MG63 (cell line): ENCODE results near the gene CLSTN2. TPM values are rescaled to one million over a fixed set of nuclear protein-coding genes. Genes with fewer than 3 reads are reported as not detected.
A peak's percentile ranks its signal among the peaks of the same experiment; 100 is the strongest.

Experiments used
- DNase-seq: peaks from one replicate; pipeline ENCODE4 v3.0.0-alpha.2; 2020
- H3K27me3 ChIP-seq: fragments of 250-450 bp; sonication (Bioruptor Pico); 2 replicates; pipeline ENCODE4 v1.5.1; 2020; ENCODE audit warnings: mild to moderate bottlenecking, moderate library complexity
- H3K36me3 ChIP-seq: fragments of 250-450 bp; sonication (Bioruptor Pico); 2 replicates; pipeline ENCODE4 v1.5.1; 2020; ENCODE audit warnings: mild to moderate bottlenecking, moderate library complexity
- H3K4me3 ChIP-seq: fragments of 250-450 bp; sonication (Bioruptor Pico); 2 replicates; pipeline ENCODE4 v1.5.1; 2020; ENCODE audit warnings: mild to moderate bottlenecking, moderate library complexity
- H3K9me3 ChIP-seq: fragments of 250-450 bp; sonication (Bioruptor Pico); 2 replicates; pipeline ENCODE4 v1.5.1; 2020; ENCODE audit warnings: mild to moderate bottlenecking, moderate library complexity
- total RNA-seq: library from RNA; depleted of rRNA; stranded (reverse); fragments of >200 nt; shearing (Covaris generic); gene quantifications from 2 replicates; pipeline ENCODE4 v1.2.3, GENCODE V29; 2014; ENCODE audit warnings: low replicate concordance

Gene CLSTN2
- total RNA-seq, 1 experiment from 2014 or later = 1.7 TPM

DNA sequence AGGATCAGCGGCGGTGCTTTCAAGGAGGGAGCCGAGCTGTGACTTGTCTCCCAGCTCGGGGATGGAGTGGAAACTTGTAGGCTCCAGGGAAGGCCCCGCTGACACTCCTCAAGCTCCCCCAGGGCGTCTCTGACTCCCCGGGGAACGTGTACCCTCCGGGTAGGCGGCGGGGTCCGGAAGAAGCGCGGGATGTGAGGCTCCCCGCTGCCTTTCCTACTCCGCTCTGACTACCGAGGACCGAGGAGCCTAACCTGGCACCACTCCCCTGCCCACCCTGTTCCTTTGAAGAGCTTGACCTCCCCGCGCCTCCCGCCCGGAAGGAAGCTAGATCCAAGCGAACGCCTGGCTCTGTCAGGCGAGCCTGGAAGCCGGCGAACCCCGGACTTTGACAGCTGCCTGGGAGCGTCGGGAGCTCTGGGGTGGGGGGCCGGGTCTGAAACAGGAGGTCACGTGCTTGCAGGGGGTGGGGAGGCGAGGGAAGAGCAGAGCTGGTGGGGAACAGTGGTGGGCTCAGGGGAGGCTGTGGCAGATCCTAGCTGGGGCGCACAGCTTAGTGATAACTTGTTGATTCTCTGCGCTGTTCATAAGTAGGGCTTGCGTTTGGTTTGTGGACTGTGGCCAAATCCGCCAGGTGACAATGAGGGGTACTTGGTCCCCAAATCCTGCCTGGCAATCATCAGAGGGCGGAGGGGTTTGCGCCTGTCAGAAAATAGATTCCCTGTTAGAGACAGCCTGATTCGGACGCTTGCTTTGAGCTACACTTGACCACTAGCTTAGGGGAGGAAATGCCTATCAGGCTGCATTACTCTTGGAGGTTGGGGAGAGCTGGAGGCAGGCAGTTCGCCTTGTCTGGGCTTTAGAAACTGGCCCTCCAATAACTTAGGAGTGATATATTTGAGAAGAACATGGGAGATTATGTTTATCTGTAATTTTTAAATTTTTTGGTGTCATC, 1.2 kb downstream of the CLSTN2 start:
- H3K36me3 ChIP-seq = no peaks in the 10 kb centered on the region
- DNase-seq = peak; percentile 37
- H3K4me3 ChIP-seq = peak overlapping the region; percentile 32
- H3K27me3 ChIP-seq = peaks cover 33% of the 10 kb centered on the region
- no peaks in the 10 kb centered on the region for H3K9me3 ChIP-seq

- no peak overlapping the region for H3K4me3 ChIP-seq
- H3K9me3 ChIP-seq = no peaks in the 10 kb centered on the region
- no peaks in the 10 kb centered on the region for H3K36me3 ChIP-seq
- H3K27me3 ChIP-seq = peaks cover 33% of the 10 kb centered on the region
- peak; percentile 50 for DNase-seq
Measured at GRCh38 chr3:139937674-139938279, 2.8 kb downstream of the CLSTN2 start.

- peaks cover 29% of the 10 kb centered on the region for H3K27me3 ChIP-seq
- DNase-seq = no peak
Measured at GRCh38 chr3:139939681-139940190, 4.8 kb downstream of the CLSTN2 start.

GRCh38 chr3:139940622-139941021, 5.6 kb downstream of the CLSTN2 start:
- no peaks in the 10 kb centered on the region for H3K36me3 ChIP-seq
- H3K27me3 ChIP-seq = peaks cover 23% of the 10 kb centered on the region
- H3K9me3 ChIP-seq = no peaks in the 10 kb centered on the region
- no peak overlapping the region for H3K4me3 ChIP-seq
- peak; percentile 24 for DNase-seq

More at GRCh38 chr3:139939681-139940190, 4.8 kb downstream of the CLSTN2 start:
- H3K9me3 ChIP-seq = no peaks in the 10 kb centered on the region
- no peaks in the 10 kb centered on the region for H3K36me3 ChIP-seq
- H3K4me3 ChIP-seq = no peak overlapping the region

DNA sequence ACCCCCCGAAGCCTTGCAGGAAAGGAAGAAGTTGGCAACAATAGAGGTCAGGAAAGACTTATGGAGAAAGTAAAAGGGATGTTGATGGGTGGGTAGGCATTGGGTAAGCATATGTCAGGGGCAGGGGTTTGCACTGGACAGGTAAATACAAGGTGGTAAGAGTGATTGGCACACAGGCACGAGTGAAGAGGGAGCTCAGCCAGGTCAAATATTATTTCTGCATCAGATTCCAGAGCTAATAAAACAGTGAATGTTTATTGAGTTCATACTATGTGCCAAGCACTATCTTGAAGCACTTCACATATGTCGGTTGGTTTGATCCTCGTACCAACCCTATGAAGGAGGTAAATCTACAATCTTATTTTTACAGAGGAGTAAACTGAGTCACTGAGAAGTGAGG, 6.6 kb downstream of the CLSTN2 start:
- no peak for DNase-seq
- Histone ChIP-seq H3K4me3 (no peak overlapping the region), H3K36me3 (no peaks in the 10 kb centered on the region), H3K9me3 (no peaks in the 10 kb centered on the region), H3K27me3 (peaks cover 13% of the 10 kb centered on the region)

DNA sequence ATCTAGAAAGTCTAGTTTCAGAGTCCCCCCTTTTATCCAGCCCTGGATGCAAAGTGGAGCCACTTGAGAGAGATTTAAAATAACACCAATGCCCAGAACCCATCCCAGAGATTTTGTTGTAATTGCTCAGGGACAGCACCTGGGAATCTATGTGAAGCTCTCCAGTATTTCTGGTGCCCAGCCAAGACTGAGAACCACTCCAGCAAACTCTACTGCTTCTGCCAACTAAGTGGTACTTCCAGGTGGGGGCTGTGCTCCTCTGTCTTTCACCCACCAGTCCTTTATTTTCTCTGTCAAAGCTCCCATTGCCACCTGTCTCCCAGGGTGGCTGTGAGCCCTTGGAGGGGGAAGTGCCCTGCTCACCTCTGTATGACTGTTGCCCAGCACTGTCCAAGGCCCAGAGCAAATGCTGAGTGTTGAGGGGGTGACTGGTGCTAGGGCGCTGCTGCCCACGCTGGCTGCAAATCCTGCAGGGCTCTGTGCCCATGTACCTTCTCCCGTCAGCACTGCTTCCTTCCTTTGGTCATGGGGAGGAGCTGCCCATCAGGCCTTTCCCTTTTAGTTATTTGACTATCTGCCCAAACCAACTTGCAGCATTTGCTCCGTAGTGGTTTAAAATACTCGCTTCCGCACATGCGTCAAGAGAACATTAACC, 9.4 kb downstream of the CLSTN2 start:
- Histone ChIP-seq H3K9me3 (no peaks in the 10 kb centered on the region), H3K4me3 (no peak overlapping the region), H3K27me3 (peaks cover 8% of the 10 kb centered on the region), H3K36me3 (no peaks in the 10 kb centered on the region)
- DNase-seq = no peak

- Histone ChIP-seq H3K4me3 (no peak overlapping the region), H3K27me3 (peaks cover 5% of the 10 kb centered on the region), H3K9me3 (no peaks in the 10 kb centered on the region), H3K36me3 (no peaks in the 10 kb centered on the region)
- DNase-seq = no peak
Measured at GRCh38 chr3:139945386-139945785, 10.4 kb downstream of the CLSTN2 start.

- no peaks in the 10 kb centered on the region for H3K9me3 ChIP-seq
- no peak for DNase-seq
- no peaks in the 10 kb centered on the region for H3K36me3 ChIP-seq
- H3K4me3 ChIP-seq = no peak overlapping the region
- H3K27me3 ChIP-seq = peaks cover 5% of the 10 kb centered on the region
Measured at GRCh38 chr3:139945942-139946341, 11.0 kb downstream of the CLSTN2 start.

GRCh38 chr3:139948467-139948866, 13.5 kb downstream of the CLSTN2 start:
- Histone ChIP-seq H3K27me3 (peaks cover 8% of the 10 kb centered on the region), H3K9me3 (no peaks in the 10 kb centered on the region), H3K4me3 (no peak overlapping the region), H3K36me3 (no peaks in the 10 kb centered on the region)
- DNase-seq = no peak

- Histone ChIP-seq H3K9me3 (no peaks in the 10 kb centered on the region), H3K36me3 (no peaks in the 10 kb centered on the region), H3K27me3 (peaks cover 8% of the 10 kb centered on the region), H3K4me3 (no peak overlapping the region)
- no peak for DNase-seq
Measured at GRCh38 chr3:139948898-139949297, 13.9 kb downstream of the CLSTN2 start.

- no peaks in the 10 kb centered on the region for H3K36me3 ChIP-seq
- no peak for DNase-seq
Measured at GRCh38 chr3:139953131-139953910, 18.3 kb downstream of the CLSTN2 start.

GRCh38 chr3:139954146-139954860, 19.3 kb downstream of the CLSTN2 start:
- H3K4me3 ChIP-seq = no peak overlapping the region
- H3K36me3 ChIP-seq = no peaks in the 10 kb centered on the region
- peaks cover 10% of the 10 kb centered on the region for H3K27me3 ChIP-seq
- H3K9me3 ChIP-seq = no peaks in the 10 kb centered on the region
- no peak for DNase-seq

More at GRCh38 chr3:139953131-139953910, 18.3 kb downstream of the CLSTN2 start:
- Histone ChIP-seq H3K9me3 (no peaks in the 10 kb centered on the region), H3K27me3 (peaks cover 10% of the 10 kb centered on the region), H3K4me3 (no peak overlapping the region)

DNA sequence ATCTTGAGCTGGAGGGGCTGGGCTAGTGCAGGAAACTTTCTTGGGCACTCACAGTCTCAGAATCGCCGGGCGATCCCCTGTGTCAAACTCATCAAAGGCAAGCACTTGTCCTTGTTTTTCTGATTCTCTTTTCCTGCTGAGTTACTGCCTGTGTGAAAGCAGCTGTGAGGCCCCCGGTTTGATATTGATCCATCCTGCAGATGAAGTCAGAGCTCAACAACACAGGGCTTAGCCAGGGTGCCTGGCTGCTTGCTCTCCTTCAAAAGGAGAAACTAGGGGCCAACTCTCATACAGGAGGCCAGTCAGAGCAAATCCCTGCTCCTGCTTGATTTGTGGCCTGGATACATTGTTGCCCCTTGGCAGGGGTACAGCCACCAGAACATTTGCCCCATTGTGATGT, 22.9 kb downstream of the CLSTN2 start:
- Histone ChIP-seq H3K9me3 (no peaks in the 10 kb centered on the region), H3K36me3 (no peaks in the 10 kb centered on the region), H3K27me3 (peaks cover 19% of the 10 kb centered on the region), H3K4me3 (no peak overlapping the region)
- no peak for DNase-seq

DNA sequence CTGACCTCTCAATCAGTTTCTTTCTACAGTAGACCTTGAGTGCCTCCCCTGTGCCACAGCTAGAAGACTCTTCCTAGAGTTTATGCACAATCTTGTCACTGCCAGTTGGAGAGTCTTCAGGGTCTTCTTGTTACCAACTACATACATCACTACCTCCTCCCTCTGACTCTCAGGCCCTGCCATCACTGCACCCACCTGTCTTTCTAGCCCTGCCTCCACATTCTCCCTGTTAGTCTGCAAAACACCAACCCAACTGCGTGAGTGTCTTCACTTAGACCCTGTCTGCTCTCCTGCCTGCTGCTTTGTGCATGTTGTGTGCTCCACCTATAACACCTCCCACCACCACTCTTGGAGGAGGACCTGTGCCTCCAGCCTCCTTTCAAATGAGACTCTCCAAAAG, 34.4 kb downstream of the CLSTN2 start:
- no peak for DNase-seq
- H3K9me3 ChIP-seq = no peaks in the 10 kb centered on the region

GRCh38 chr3:139970526-139970925, 35.5 kb downstream of the CLSTN2 start:
- H3K9me3 ChIP-seq = no peaks in the 10 kb centered on the region
- H3K27me3 ChIP-seq = no peaks in the 10 kb centered on the region
- DNase-seq = no peak
- H3K4me3 ChIP-seq = no peak overlapping the region
- H3K36me3 ChIP-seq = no peaks in the 10 kb centered on the region

More for the DNA sequence above, 34.4 kb downstream of the CLSTN2 start:
- Histone ChIP-seq H3K27me3 (no peaks in the 10 kb centered on the region; the same call in 1 of the 2 replicates), H3K4me3 (no peak overlapping the region), H3K36me3 (no peaks in the 10 kb centered on the region)
